GM12872 (cell line): ENCODE measurements around the gene MAU2.
A peak's percentile ranks its signal among the peaks of the same experiment; 100 is the strongest.

Experiments used
- TF ChIP-seq, protein P1 (sequence below): IDR thresholded peaks from 3 replicates; pipeline ENCODE4 v1.5.1; 2011; ENCODE audit warnings: low read depth, mild to moderate bottlenecking, low read length, moderate library complexity; ENCODE audit not compliant: insufficient read depth

Gene MAU2

DNA sequence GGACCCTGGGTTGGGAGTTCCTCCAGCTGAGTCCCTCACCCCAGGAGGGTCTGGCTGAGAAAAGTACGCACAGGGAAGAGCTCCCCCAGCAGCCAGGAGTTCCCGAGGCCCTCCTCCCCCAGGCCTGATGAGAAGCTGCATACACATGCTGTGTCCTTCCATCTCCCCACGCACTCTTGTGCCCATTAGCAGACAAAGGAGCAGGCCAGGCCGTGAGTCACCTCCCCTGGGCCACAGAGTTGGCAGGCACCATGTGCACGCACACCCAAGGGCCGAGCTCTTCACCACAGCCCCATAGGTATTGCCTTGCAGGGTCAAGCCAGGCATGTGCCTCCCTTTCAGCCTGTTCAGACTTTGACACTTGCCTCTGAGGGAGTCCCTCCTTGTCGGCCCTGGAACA, 17.5 kb downstream of the MAU2 start:
- TF ChIP-seq, protein P1, sequence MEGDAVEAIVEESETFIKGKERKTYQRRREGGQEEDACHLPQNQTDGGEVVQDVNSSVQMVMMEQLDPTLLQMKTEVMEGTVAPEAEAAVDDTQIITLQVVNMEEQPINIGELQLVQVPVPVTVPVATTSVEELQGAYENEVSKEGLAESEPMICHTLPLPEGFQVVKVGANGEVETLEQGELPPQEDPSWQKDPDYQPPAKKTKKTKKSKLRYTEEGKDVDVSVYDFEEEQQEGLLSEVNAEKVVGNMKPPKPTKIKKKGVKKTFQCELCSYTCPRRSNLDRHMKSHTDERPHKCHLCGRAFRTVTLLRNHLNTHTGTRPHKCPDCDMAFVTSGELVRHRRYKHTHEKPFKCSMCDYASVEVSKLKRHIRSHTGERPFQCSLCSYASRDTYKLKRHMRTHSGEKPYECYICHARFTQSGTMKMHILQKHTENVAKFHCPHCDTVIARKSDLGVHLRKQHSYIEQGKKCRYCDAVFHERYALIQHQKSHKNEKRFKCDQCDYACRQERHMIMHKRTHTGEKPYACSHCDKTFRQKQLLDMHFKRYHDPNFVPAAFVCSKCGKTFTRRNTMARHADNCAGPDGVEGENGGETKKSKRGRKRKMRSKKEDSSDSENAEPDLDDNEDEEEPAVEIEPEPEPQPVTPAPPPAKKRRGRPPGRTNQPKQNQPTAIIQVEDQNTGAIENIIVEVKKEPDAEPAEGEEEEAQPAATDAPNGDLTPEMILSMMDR: no peak

DNA sequence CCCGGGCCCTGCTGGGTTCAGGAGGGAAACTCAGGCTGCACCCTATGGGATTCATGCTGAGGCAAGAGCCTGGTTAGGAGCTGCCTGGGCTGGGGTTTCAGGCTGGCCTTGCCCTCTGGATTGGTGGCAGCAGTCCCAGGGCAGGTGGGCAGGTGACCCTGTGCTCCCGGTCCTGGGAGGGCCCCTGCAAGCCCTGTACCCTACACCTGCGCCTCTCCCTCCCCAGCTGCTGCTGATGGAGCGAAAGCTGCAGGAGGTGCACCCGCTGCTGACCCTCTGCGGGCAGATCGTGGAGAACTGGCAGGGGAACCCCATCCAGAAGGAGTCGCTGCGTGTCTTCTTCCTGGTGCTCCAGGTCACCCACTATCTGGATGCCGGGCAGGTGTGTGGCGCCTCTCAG, 20.4 kb downstream of the MAU2 start:
- TF ChIP-seq, protein P1: no peak

DNA sequence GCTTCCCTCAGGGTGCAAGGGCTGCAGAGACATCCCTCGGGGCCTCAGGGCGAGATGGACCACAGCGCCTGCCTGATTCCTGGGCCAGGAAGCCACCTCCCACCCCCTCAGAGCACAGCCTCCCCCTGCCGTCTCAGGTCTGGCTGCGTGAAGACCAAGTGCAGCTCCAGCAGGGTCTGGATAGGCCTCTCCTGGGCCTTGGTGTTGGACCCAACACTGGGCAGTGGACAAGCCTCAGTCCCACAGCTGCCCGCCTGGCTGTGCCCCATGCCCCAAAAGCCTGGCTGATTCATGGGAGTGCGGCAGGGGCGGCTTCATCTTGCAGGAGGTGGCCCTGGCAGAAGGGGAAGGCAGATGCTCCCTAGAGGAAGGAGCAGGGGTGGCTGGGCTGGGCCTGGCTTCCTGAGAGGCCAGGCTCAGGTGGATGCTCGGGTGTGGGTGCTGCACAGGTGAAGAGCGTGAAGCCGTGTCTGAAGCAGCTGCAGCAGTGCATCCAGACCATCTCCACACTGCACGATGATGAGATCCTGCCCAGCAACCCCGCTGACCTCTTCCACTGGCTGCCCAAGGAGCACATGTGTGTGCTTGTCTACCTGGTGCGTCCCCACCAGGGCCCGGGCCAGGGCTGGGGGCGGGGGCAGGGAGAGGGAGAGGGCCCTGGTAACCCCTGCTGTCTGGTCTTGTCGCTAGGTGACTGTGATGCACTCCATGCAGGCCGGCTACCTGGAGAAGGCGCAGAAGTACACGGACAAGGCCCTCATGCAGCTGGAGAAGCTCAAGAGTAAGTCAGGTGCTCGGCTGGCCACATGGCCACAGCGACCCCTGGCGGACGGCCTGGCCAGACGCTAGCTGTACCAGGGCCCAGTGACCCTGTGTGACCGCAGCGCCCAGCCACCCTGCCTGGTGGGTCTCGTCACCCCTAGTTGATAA, 21.7 kb downstream of the MAU2 start:
- TF ChIP-seq, protein P1: peak; percentile 48

GRCh38 chr19:19343016-19343362, 22.4 kb downstream of the MAU2 start:
- TF ChIP-seq, protein P1: no peak

DNA sequence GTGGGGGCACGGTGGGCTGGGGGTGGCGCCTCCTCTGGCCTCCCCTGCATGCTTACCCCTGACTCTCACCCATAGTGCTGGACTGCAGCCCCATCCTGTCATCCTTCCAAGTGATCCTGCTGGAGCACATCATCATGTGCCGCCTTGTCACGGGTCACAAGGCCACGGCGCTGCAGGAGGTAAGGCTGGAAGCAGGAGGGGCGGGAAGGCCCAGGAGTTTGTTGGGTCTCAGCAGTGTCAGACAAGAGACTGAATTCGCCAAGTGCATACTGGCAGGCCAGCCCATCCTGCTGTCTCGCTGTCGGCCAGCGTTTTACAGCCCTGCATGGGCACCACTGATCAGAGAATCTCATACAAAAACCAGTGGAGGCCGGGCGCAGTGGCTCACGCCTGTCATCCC, 23.1 kb downstream of the MAU2 start:
- TF ChIP-seq, protein P1: no peak

DNA sequence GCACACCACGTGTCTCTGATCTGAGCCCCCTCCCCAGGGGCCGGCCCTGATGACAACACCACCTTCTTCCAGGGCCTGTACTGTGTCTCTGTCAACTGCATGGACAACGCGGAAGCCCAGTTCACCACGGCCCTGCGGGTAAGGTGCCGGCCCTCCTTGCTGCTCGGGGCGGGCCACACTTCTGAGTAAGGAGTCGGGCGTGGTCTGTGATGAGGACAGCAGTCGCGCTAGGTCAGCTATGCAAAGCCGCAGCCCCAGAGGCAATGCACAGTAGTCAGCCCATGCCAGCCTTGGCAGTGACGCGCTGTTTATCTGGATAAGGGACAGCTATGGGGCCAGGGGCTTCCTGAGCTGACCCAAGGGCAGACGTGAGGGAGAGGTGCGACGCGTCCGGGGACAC, 24.6 kb downstream of the MAU2 start:
- TF ChIP-seq, protein P1: no peak

DNA sequence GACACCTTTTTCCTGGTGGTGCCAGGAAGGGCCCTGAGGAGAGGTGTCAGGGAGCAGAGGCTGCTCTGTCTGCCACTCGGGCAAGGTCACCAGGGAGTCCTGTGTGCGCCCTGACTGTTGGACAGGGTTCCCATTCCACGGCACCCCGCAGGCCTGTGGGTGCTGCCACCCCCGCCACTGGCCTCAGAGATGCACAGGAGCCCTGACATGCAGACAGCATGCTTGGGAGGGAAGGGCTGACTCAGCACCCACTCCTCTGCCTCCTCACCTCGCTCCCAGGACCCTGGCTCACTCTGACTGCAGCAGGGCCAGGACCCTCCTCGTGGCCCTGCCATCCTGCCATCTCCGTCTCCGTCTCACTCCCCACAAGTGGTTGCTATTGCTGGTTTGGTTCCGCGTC, 25.3 kb downstream of the MAU2 start:
- TF ChIP-seq, protein P1: no peak
